EH (cell line): ENCODE results near the gene MOV10.
"Not testable (repeated sequence)": the region's sequence is repeated elsewhere in the genome, so short reads cannot be mapped to it uniquely, and the experiment has no call there.

Experiments
- DNase-seq: peaks from one replicate; pipeline ENCODE4 v3.0.0-alpha.2; 2015; ENCODE audit warnings: low read depth

Gene MOV10

GRCh38 chr1:112714313-112715263 lies 40.1 kb downstream of the MOV10 start:
- DNase-seq = peak; percentile 19

- peak; percentile 94 for DNase-seq
Measured at GRCh38 chr1:112715264-112716053, 41.0 kb downstream of the MOV10 start, which contains the start of gene PPM1J. Gene PPM1J, minus strand, starts transcription at chr1:112715332. Its CDS starts 31 bp downstream, at chr1:112715301.

GRCh38 chr1:112716133-112716720 lies 41.8 kb downstream of the MOV10 start:
- peak; percentile 90 for DNase-seq

- DNase-seq = no peak
Measured at GRCh38 chr1:112717263-112717873, 42.9 kb downstream of the MOV10 start.

- peak; percentile 78 for DNase-seq
Measured at GRCh38 chr1:112718691-112719418, 44.4 kb downstream of the MOV10 start.

- DNase-seq = no peak
Measured at GRCh38 chr1:112719706-112720105, 45.2 kb downstream of the MOV10 start.

- no peak for DNase-seq
Measured at GRCh38 chr1:112720800-112721199, 46.3 kb downstream of the MOV10 start.

- DNase-seq = not testable (repeated sequence)
Measured at GRCh38 chr1:112721294-112721693, 46.8 kb downstream of the MOV10 start.

GRCh38 chr1:112721966-112722524 lies 47.6 kb downstream of the MOV10 start:
- DNase-seq = no peak

GRCh38 chr1:112722601-112723510 lies 48.4 kb downstream of the MOV10 start:
- DNase-seq = peak; percentile 47

- no peak for DNase-seq
Measured at GRCh38 chr1:112723511-112723839, 49.0 kb downstream of the MOV10 start.

GRCh38 chr1:112724240-112724639 lies 49.8 kb downstream of the MOV10 start:
- not testable (repeated sequence) for DNase-seq

- peak; percentile 55 for DNase-seq
Measured at GRCh38 chr1:112727716-112728115, 53.3 kb downstream of the MOV10 start.

GRCh38 chr1:112728306-112728971 lies 54.0 kb downstream of the MOV10 start:
- DNase-seq = not testable (repeated sequence)

GRCh38 chr1:112729011-112729410 lies 54.6 kb downstream of the MOV10 start:
- DNase-seq = not testable (repeated sequence)

- no peak for DNase-seq
Measured at GRCh38 chr1:112729909-112730308, 55.5 kb downstream of the MOV10 start.

GRCh38 chr1:112731451-112731850 lies 57.0 kb downstream of the MOV10 start:
- peak; percentile 21 for DNase-seq

- peak; percentile 84 for DNase-seq
Measured at GRCh38 chr1:112735752-112736151, 61.3 kb downstream of the MOV10 start.

- no peak for DNase-seq
Measured at GRCh38 chr1:112737573-112737972, 63.1 kb downstream of the MOV10 start.
